OCI-LY7 (cell line): ENCODE results near the gene TJP3. TPM values are rescaled to one million over a fixed set of nuclear protein-coding genes. Genes with fewer than 3 reads are reported as not detected.

Experiments
- BruUV-seq: library from RNA; stranded (reverse); fragments of 400-500 nt; replicated peaks from 2 replicates; lab custom pipeline; 2021; lab: Mats Ljungman, UMichigan
- CTCF ChIA-PET: fragments of 300-600 bp; sonication (Branson Sonifier 250); formaldehyde crosslinking; loops from one replicate; lab custom pipeline; 2022; ENCODE audit warnings: antibody characterized with exemption; ENCODE audit not compliant: unreplicated experiment; lab: Charles Lee
- POLR2A ChIA-PET: fragments of 300-600 bp; sonication (Branson Sonifier 250); formaldehyde crosslinking; loops from one replicate; lab custom pipeline; 2022; ENCODE audit warnings: antibody characterized with exemption; lab: Charles Lee
- DNase-seq: peaks from one replicate; pipeline ENCODE4 v3.0.0-alpha.2; 2015; ENCODE audit warnings: low spot score
- H2AFZ ChIP-seq: fragments of 200-600 bp; sonication (generic), shearing (Covaris generic); 2 replicates; pipeline ENCODE4 v1.6.1; 2014; ENCODE audit warnings: mild to moderate bottlenecking, antibody characterized with exemption, low read length, moderate library complexity
- H3K27ac ChIP-seq: fragments of 200-600 bp; sonication (generic); 2 replicates; pipeline ENCODE4 v1.5.1; 2014; ENCODE audit warnings: mixed run types, low read depth, mild to moderate bottlenecking, moderate library complexity, low read length, inconsistent platforms; ENCODE audit not compliant: poor library complexity, severe bottlenecking
- H3K36me3 ChIP-seq: fragments of 200-600 bp; sonication (generic); 2 replicates; pipeline ENCODE4 v1.6.1; 2014; ENCODE audit warnings: mild to moderate bottlenecking, antibody characterized with exemption, low read length, moderate library complexity, mixed read lengths; ENCODE audit not compliant: insufficient read depth
- H3K4me1 ChIP-seq: fragments of 200-600 bp; sonication (generic); 2 replicates; pipeline ENCODE4 v1.5.1; 2014; ENCODE audit warnings: mild to moderate bottlenecking, low read length; ENCODE audit not compliant: insufficient read depth, poor library complexity, severe bottlenecking
- H3K4me2 ChIP-seq: fragments of 200-600 bp; sonication (generic); 2 replicates; pipeline ENCODE4 v1.6.1; 2014; ENCODE audit warnings: mild to moderate bottlenecking, low read length
- H3K4me3 ChIP-seq: fragments of 200-600 bp; sonication (generic); 2 replicates; pipeline ENCODE4 v1.5.1; 2014; ENCODE audit warnings: mild to moderate bottlenecking, low read depth, low read length; ENCODE audit not compliant: poor library complexity, severe bottlenecking
- H3K79me2 ChIP-seq: fragments of 200-600 bp; sonication (generic); 2 replicates; pipeline ENCODE4 v1.6.1; 2016; ENCODE audit warnings: low read depth, mild to moderate bottlenecking, low read length, moderate library complexity, mixed read lengths; ENCODE audit not compliant: insufficient read depth
- H3K9me2 ChIP-seq: fragments of 200-600 bp; sonication (generic); 2 replicates; pipeline ENCODE4 v1.6.1; 2016; ENCODE audit warnings: mild to moderate bottlenecking, low read length, mixed read lengths; ENCODE audit not compliant: insufficient read depth
- H3K9me3 ChIP-seq: fragments of 200-600 bp; sonication (generic); 2 replicates; pipeline ENCODE4 v1.6.1; 2014; ENCODE audit warnings: mild to moderate bottlenecking, mixed run types, low read length, mixed read lengths
- H4K20me1 ChIP-seq: fragments of 200-600 bp; sonication (generic); 2 replicates; pipeline ENCODE4 v1.6.1; 2014; ENCODE audit warnings: mild to moderate bottlenecking, antibody characterized with exemption, low read length, moderate library complexity, mixed read lengths; ENCODE audit not compliant: insufficient read depth
- EZH2phosphoT487 ChIP-seq: fragments of 200-600 bp; sonication (generic); IDR thresholded peaks from 2 replicates; pipeline ENCODE4 v1.6.1; 2018; ENCODE audit warnings: low read depth, borderline replicate concordance, mild to moderate bottlenecking, mixed run types, antibody characterized with exemption, low read length, moderate library complexity, mixed read lengths
- intact Hi-C: fragments of 100-400 bp; cut with micrococcal nuclease; formaldehyde crosslinking; loops from one replicate; pipeline ENCODE4 v1.10.0; 2022; ENCODE audit not compliant: unreplicated experiment
- total RNA-seq, 2 experiments: library from RNA; depleted of rRNA in 1 of 2; stranded (reverse); fragments of >200 nt in 1 of 2; shearing (Covaris generic) in 1 of 2; gene quantifications; 2 replicates each; pipeline ENCODE4 v1.2.3, GENCODE V29; 2014 to 2022
- TF ChIP-seq, protein P1 (sequence below): fragments of 200-600 bp; sonication (generic); conservative IDR thresholded peaks from 2 replicates; pipeline ENCODE4 v1.5.1; 2014; ENCODE audit warnings: mild to moderate bottlenecking, antibody characterized with exemption, low read length, moderate library complexity, mixed read lengths

Gene TJP3
- total RNA-seq, 2 experiments from 2014 or later, result 0.69 to 1.8 TPM

DNA sequence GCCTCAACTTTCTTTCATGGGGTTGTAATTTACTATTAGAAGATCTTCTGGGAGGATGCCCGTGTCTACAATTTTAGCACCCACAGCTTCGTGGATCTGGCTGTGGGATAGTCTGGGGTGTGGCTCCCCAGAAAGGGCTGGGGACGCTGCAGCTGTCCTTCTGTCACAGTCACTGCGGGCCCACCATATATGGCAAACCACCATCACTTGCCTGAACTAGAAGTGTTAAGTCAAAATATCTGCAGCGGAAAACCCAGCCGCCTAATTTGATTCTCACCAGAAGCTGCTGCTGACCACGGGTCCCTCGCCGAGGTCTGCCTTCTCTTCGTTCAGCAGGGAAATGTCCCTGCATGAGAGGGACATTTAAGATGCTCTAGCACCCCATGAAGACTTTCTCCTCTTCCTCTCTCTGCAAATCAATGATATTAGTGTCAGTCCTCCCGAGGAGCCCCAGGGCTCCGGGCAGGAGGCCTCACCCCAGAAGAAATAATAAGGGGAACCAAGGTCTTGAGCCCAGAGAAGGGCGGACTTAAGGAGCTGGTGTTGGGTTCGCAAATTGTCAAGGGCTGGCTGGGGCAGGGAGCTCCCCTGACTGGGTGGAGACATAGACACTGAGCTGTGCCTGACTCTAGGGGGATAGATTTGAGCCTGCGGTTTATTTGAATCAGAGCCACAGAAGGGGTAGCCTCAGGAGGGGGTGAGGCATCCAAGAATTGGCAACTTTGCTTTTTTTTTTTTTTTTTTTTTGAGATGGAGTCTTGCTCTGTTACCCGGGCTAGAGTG is 81.0 kb downstream of the TJP3 start:
- H4K20me1 ChIP-seq, result no peaks in the 10 kb centered on the region
- POLR2A ChIA-PET, result no interaction called here

DNA sequence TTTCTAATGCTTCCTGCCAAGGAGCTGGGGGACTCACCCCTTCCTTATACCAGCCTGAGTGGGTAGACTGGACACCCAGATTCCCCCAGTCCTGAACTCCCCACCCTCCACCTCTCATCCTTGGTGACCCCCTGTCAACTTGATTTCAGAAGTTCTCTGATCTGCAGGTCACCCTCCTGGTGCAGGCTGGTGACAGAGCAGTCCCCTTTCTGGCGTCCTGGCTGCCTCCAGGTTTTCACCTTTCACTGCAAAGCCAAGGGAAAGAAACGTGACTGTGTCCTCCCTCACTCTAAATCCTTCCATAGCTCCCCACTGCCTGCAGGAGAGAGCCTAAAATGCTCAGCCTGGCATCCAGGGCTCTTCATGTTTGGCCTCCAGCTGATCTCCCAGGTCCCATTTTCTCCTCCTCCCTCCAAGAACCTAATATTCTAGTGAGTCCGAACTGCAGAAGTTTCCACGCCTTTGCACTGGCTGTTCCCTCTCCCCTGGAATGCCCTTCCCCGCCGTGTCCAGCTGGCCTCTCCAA is 82.1 kb downstream of the TJP3 start:
- TF ChIP-seq, protein P1, sequence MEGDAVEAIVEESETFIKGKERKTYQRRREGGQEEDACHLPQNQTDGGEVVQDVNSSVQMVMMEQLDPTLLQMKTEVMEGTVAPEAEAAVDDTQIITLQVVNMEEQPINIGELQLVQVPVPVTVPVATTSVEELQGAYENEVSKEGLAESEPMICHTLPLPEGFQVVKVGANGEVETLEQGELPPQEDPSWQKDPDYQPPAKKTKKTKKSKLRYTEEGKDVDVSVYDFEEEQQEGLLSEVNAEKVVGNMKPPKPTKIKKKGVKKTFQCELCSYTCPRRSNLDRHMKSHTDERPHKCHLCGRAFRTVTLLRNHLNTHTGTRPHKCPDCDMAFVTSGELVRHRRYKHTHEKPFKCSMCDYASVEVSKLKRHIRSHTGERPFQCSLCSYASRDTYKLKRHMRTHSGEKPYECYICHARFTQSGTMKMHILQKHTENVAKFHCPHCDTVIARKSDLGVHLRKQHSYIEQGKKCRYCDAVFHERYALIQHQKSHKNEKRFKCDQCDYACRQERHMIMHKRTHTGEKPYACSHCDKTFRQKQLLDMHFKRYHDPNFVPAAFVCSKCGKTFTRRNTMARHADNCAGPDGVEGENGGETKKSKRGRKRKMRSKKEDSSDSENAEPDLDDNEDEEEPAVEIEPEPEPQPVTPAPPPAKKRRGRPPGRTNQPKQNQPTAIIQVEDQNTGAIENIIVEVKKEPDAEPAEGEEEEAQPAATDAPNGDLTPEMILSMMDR, result no peak
- TF ChIP-seq EZH2phosphoT487, result no peak
- Histone ChIP-seq H3K9me3 (no peaks in the 10 kb centered on the region), H3K9me2 (no peaks in the 10 kb centered on the region), H3K36me3 (no peaks in the 10 kb centered on the region), H4K20me1 (no peaks in the 10 kb centered on the region), H2AFZ (no peak overlapping the region), H3K4me1 (no peaks in the 10 kb centered on the region), H3K27ac (no peak overlapping the region), H3K4me2 (no peak overlapping the region), H3K79me2 (no peaks in the 10 kb centered on the region), H3K4me3 (no peak overlapping the region)
- ChIA-PET POLR2A (no interaction called here), CTCF (no interaction called here)
- intact Hi-C loops, result no loop called here
- no TSS peak for BruUV-seq
- no peak for DNase-seq

More for the DNA sequence above, 81.0 kb downstream of the TJP3 start:
- H3K27ac ChIP-seq, result no peak overlapping the region
- H3K4me1 ChIP-seq, result no peaks in the 10 kb centered on the region
- H3K4me3 ChIP-seq, result no peak overlapping the region
- no peak overlapping the region for H2AFZ ChIP-seq
- TF ChIP-seq, protein P1, result no peak
- TF ChIP-seq EZH2phosphoT487, result no peak
- intact Hi-C loops, result no loop called here
- CTCF ChIA-PET, result no interaction called here
- no peak for DNase-seq
- H3K79me2 ChIP-seq, result no peaks in the 10 kb centered on the region
- no peaks in the 10 kb centered on the region for H3K9me2 ChIP-seq
- no TSS peak for BruUV-seq
- no peak overlapping the region for H3K4me2 ChIP-seq
- no peaks in the 10 kb centered on the region for H3K9me3 ChIP-seq
- H3K36me3 ChIP-seq, result no peaks in the 10 kb centered on the region

DNA sequence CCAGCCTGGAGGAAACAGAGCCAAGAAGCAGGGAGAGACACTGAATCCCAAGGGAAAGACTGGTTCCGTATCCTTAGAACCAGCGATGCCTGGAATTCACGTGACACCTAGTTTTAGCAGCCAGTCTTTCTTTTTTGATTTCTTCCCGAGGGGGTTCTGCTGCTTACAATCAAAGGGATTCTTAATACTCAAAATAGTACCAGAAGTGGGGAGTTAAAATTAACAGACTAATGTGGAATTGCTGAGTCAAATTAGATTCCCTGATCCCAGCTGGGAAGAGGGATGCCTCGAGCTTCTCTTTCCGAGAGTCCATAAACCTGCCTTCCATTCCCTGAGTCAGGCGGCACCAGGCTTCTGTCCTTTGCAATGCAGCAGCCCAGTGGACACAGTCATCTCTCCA is 82.8 kb downstream of the TJP3 start:
- ChIA-PET POLR2A (no interaction called here), CTCF (no interaction called here)
- TF ChIP-seq EZH2phosphoT487, result no peak
- TF ChIP-seq, protein P1, result no peak
- Histone ChIP-seq H3K9me2 (no peaks in the 10 kb centered on the region), H3K4me2 (no peak overlapping the region), H2AFZ (no peak overlapping the region), H4K20me1 (no peaks in the 10 kb centered on the region), H3K4me1 (no peaks in the 10 kb centered on the region), H3K36me3 (no peaks in the 10 kb centered on the region), H3K9me3 (no peaks in the 10 kb centered on the region), H3K79me2 (no peaks in the 10 kb centered on the region), H3K27ac (no peak overlapping the region), H3K4me3 (no peak overlapping the region)
- intact Hi-C loops, result no loop called here
- no TSS peak for BruUV-seq
- DNase-seq, result no peak
